CD4-positive, alpha-beta T cell (primary cell): ENCODE measurements around the gene OPCML. TPM values are rescaled to one million over a fixed set of nuclear protein-coding genes. Genes with fewer than 3 reads are reported as not detected.

ENCODE experiments used
- ATAC-seq: fragments of 200-7000 bp; cut with Tn5 transposase; one replicate; pipeline ENCODE4 v1.10.0; 2022; ENCODE audit warnings: mild to moderate bottlenecking; ENCODE audit not compliant: poor library complexity
- CTCF ChIA-PET: fragments of 350-600 bp; sonication (Branson Sonifier 250); formaldehyde crosslinking; loops from one replicate; lab custom pipeline; 2021; ENCODE audit warnings: antibody characterized with exemption, inconsistent platforms; lab: Charles Lee
- POLR2A ChIA-PET: fragments of 350-600 bp; sonication (Branson Sonifier 250); formaldehyde crosslinking; loops from one replicate; lab custom pipeline; 2021; ENCODE audit warnings: antibody characterized with exemption, inconsistent platforms; lab: Charles Lee
- DNase-seq, 14 experiments: peaks; one replicate each; pipeline ENCODE4 v3.0.0-alpha.2; 2013 to 2020; ENCODE audit warnings: mixed read lengths in 2 of 14
- H3K27ac ChIP-seq, 2 donors: one replicate each; pipeline versions ENCODE4 v1.5.1 to v1.7.0; 2013; ENCODE audit warnings: low read length in 2 of 2, low read depth in 1 of 2, mild to moderate bottlenecking in 1 of 2
- H3K27me3 ChIP-seq, 2 experiments: 1 replicate in 1 of 2; 2 replicates in 1 of 2; pipeline versions ENCODE4 v1.6.1 to v1.7.0; 2013; ENCODE audit warnings: low read length in 2 of 2, control low read depth in 1 of 2, mild to moderate bottlenecking in 1 of 2, moderate library complexity in 1 of 2; ENCODE audit not compliant: insufficient read depth in 2 of 2, control insufficient read depth in 1 of 2
- H3K36me3 ChIP-seq: one replicate; pipeline ENCODE4 v1.6.1; 2013; ENCODE audit warnings: low read length, control low read depth; ENCODE audit not compliant: insufficient read depth
- H3K4me1 ChIP-seq: one replicate; pipeline ENCODE4 v1.6.1; 2013; ENCODE audit warnings: low read length, control low read depth; ENCODE audit not compliant: insufficient read depth
- H3K4me3 ChIP-seq: one replicate; pipeline ENCODE4 v1.5.1; 2013; ENCODE audit warnings: mild to moderate bottlenecking, low read length, moderate library complexity
- H3K9me3 ChIP-seq, 2 experiments: 1 replicate in 1 of 2; 2 replicates in 1 of 2; pipeline versions ENCODE4 v1.6.1 to v1.7.0; 2013; ENCODE audit warnings: low read length in 2 of 2, mild to moderate bottlenecking in 2 of 2, control low read depth in 1 of 2, moderate library complexity in 1 of 2; ENCODE audit not compliant: control insufficient read depth in 1 of 2, insufficient read depth in 1 of 2
- H3K27ac Mint-ChIP-seq: one replicate; pipeline ENCODE4 v1.8.0; 2020; ENCODE audit warnings: mixed read lengths
- H3K27me3 Mint-ChIP-seq: one replicate; pipeline ENCODE4 v1.8.0; 2021; ENCODE audit warnings: mixed read lengths
- H3K36me3 Mint-ChIP-seq: one replicate; pipeline ENCODE4 v1.8.0; 2021; ENCODE audit warnings: low read depth, mixed read lengths
- H3K4me1 Mint-ChIP-seq: one replicate; pipeline ENCODE4 v1.8.0; 2021; ENCODE audit warnings: low read depth, mixed read lengths
- H3K4me3 Mint-ChIP-seq: one replicate; pipeline ENCODE4 v1.8.0; 2020; ENCODE audit warnings: mild to moderate bottlenecking, mixed read lengths
- H3K9me3 Mint-ChIP-seq: one replicate; pipeline ENCODE4 v1.8.0; 2020; ENCODE audit warnings: mixed read lengths
- CTCF ChIP-seq: fragments of 200-600 bp; IDR thresholded peaks from one replicate; pipeline ENCODE4 v1.8.0; 2022; ENCODE audit warnings: antibody characterized with exemption, mild to moderate bottlenecking
- intact Hi-C, 2 experiments: fragments of 100-400 bp; cut with DNase I in 1 of 2; cut with micrococcal nuclease in 1 of 2; formaldehyde crosslinking; loops; one replicate each; pipeline versions ENCODE4 v1.15.1 to v1.9.0; 2023 to 2025; cut with DNase I, micrococcal nuclease
- total RNA-seq, 174 experiments: library from RNA in 2 of 174; stranded (reverse) in 2 of 174; gene quantifications; one replicate each; pipeline ENCODE4 v1.2.3 and lab custom pipeline; 2021 to 2026

Gene OPCML
- total RNA-seq, 2 experiments from 2014 or later, result not detected

GRCh38 chr11:133323354-133323753 is 208.9 kb downstream of the OPCML start:
- Mint-ChIP-seq H3K36me3 (no peaks in the 10 kb centered on the region), H3K9me3 (no peaks in the 10 kb centered on the region), H3K4me3 (no peak overlapping the region)

GRCh38 chr11:133318221-133318620 is 214.1 kb downstream of the OPCML start:
- Mint-ChIP-seq H3K4me1 (no peaks in the 10 kb centered on the region), H3K36me3 (no peaks in the 10 kb centered on the region), H3K27ac (no peak overlapping the region), H3K27me3 (no peaks in the 10 kb centered on the region), H3K9me3 (no peaks in the 10 kb centered on the region), H3K4me3 (no peak overlapping the region)
- Histone ChIP-seq H3K36me3 (no peaks in the 10 kb centered on the region), H3K27ac (no peak overlapping the region), H3K27me3 (no peaks in the 10 kb centered on the region), H3K4me1 (no peaks in the 10 kb centered on the region), H3K9me3 (peaks cover 0 to 4% of the 10 kb centered on the region in 2 experiments), H3K4me3 (no peak overlapping the region)
- intact Hi-C loops, result no loop called here
- POLR2A ChIA-PET, result no interaction called here
- DNase-seq, result no peak
- no peak for ATAC-seq
- CTCF ChIA-PET, result no interaction called here
- TF ChIP-seq CTCF, result no peak

More at GRCh38 chr11:133323354-133323753, 208.9 kb downstream of the OPCML start:
- intact Hi-C loops, result no loop called here
- Histone ChIP-seq H3K9me3 (peaks cover 0 to 4% of the 10 kb centered on the region in 2 experiments), H3K27ac (no peak overlapping the region), H3K4me3 (no peak overlapping the region), H3K27me3 (no peaks in the 10 kb centered on the region), H3K4me1 (no peaks in the 10 kb centered on the region), H3K36me3 (no peaks in the 10 kb centered on the region)
- no peaks in the 10 kb centered on the region for H3K4me1 Mint-ChIP-seq
- POLR2A ChIA-PET, result no interaction called here
- DNase-seq (no peak), ATAC-seq (no peak)
- H3K27ac Mint-ChIP-seq, result no peak overlapping the region
- CTCF ChIA-PET, result no interaction called here
- no peak for TF ChIP-seq CTCF
- H3K27me3 Mint-ChIP-seq, result no peaks in the 10 kb centered on the region

GRCh38 chr11:133311230-133311629 is 221.1 kb downstream of the OPCML start:
- no peak for TF ChIP-seq CTCF
- intact Hi-C loops, result no loop called here

More at GRCh38 chr11:133311230-133311629, 221.1 kb downstream of the OPCML start:
- Mint-ChIP-seq H3K27me3 (no peaks in the 10 kb centered on the region), H3K27ac (no peak overlapping the region), H3K4me1 (no peaks in the 10 kb centered on the region), H3K36me3 (no peaks in the 10 kb centered on the region), H3K9me3 (peaks cover 2% of the 10 kb centered on the region), H3K4me3 (no peak overlapping the region)
- H3K27ac ChIP-seq, result no peak overlapping the region
- H3K9me3 ChIP-seq, result peaks cover 0 to 4% of the 10 kb centered on the region in 2 experiments
- ChIA-PET CTCF (no interaction called here), POLR2A (no interaction called here)
- DNase-seq (no peak), ATAC-seq (no peak)
- H3K27me3 ChIP-seq, result no peaks in the 10 kb centered on the region
- no peak overlapping the region for H3K4me3 ChIP-seq
- H3K36me3 ChIP-seq, result no peaks in the 10 kb centered on the region
- no peaks in the 10 kb centered on the region for H3K4me1 ChIP-seq
